ENCODE measurements around the gene JAG2. TPM values are rescaled to one million over a fixed set of nuclear protein-coding genes. Genes with fewer than 3 reads are reported as not detected.
A peak's percentile ranks its signal among the peaks of the same experiment; 100 is the strongest.

The JAG2 gene
- total and polyA plus RNA-seq, 2 of the 13 experiments (the other 11 are each of a cell fraction or from before 2014, with no cell fraction given): 0.04 to 0.16 TPM

DNA sequence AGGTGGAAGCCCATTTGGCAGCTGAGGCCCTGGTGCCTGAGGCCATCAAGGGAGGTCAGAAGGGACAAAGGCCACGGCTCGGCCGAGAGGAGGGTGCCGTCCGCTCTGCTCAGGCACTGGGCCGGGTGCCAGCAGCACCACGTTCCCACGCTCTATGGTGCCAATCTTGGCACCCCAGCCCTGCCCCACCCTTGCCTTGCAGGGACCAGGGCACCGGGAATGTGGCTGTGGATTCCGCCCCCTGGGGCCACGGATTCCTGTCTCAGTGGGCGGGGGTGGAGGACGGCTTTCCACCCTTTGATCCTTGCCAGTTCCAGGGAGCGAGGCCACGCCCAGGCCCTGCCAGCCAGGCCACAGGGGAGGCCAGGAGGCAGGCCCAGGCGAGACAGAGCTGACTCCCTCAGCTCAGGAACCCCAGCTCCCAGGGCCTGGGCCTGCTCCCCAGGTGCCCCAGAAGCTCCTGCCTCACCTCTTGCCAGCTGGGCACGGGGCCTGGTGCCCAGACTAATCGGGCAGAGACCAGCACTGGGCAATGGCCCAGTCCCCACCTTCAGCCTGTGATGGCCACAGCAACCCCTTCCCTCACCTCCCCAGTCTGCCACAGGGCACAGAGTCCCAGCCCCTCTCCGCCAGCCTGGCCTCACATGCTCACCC, 76.9 kb downstream of the JAG2 start (continued):
- TF ChIP-seq PAXIP1 (CRISPR knock-in tag; conservative IDR thresholded peaks at IDR 0.05) (peak; percentile 58), LCORL (IDR thresholded peaks at IDR 0.05) (no peak), LCORL (CRISPR knock-in tag; IDR thresholded peaks at IDR 0.05) (peak; percentile 58; the same call in 1 of the 2 replicates), ZNF674 (CRISPR knock-in tag; IDR thresholded peaks at IDR 0.05; ENCODE audit: low read depth) (no peak), ZFY (CRISPR knock-in tag; IDR thresholded peaks at IDR 0.05) (peak; percentile 56), NFE2 (CRISPR knock-in tag; IDR thresholded peaks at IDR 0.05) (no peak), ZNF331 (CRISPR knock-in tag; IDR thresholded peaks at IDR 0.05) (0 out of 2 replicates have a peak, but pooled peaks have one; percentile 28), POLR2G (IDR thresholded peaks at IDR 0.05; ENCODE audit: low read depth, low read length) (0 out of 2 replicates have a peak, but pooled peaks have one; percentile 27), KDM5B (CRISPR knock-in tag; IDR thresholded peaks at IDR 0.05; ENCODE audit: borderline replicate concordance) (no peak), DMAP1 (CRISPR knock-in tag; IDR thresholded peaks at IDR 0.05) (peak; percentile 26; the same call in 1 of the 2 replicates), ZNF775 (CRISPR knock-in tag; IDR thresholded peaks at IDR 0.05; ENCODE audit: borderline replicate concordance) (no peak), HNRNPL (IDR thresholded peaks at IDR 0.05; ENCODE audit: low read depth, low read length) (peak; percentile 100), HNF4G (IDR thresholded peaks at IDR 0.05; ENCODE audit: borderline replicate concordance, low read depth, low read length) (0 out of 2 replicates have a peak, but pooled peaks have one; percentile 10), HNF4G (CRISPR knock-in tag; IDR thresholded peaks at IDR 0.05; ENCODE audit: borderline replicate concordance, low read depth) (0 out of 2 replicates have a peak, but pooled peaks have one; percentile 64), ZFX (CRISPR knock-in tag; IDR thresholded peaks at IDR 0.05; ENCODE audit: low read depth) (peak; percentile 58; the same call in 1 of the 2 replicates), GATAD2A (CRISPR knock-in tag; IDR thresholded peaks at IDR 0.05) (peak; percentile 67), ZNF446 (CRISPR knock-in tag; IDR thresholded peaks at IDR 0.05) (no peak), MED13 (CRISPR knock-in tag; IDR thresholded peaks at IDR 0.05) (no peak)
- TF ChIP-seq, protein P1, sequence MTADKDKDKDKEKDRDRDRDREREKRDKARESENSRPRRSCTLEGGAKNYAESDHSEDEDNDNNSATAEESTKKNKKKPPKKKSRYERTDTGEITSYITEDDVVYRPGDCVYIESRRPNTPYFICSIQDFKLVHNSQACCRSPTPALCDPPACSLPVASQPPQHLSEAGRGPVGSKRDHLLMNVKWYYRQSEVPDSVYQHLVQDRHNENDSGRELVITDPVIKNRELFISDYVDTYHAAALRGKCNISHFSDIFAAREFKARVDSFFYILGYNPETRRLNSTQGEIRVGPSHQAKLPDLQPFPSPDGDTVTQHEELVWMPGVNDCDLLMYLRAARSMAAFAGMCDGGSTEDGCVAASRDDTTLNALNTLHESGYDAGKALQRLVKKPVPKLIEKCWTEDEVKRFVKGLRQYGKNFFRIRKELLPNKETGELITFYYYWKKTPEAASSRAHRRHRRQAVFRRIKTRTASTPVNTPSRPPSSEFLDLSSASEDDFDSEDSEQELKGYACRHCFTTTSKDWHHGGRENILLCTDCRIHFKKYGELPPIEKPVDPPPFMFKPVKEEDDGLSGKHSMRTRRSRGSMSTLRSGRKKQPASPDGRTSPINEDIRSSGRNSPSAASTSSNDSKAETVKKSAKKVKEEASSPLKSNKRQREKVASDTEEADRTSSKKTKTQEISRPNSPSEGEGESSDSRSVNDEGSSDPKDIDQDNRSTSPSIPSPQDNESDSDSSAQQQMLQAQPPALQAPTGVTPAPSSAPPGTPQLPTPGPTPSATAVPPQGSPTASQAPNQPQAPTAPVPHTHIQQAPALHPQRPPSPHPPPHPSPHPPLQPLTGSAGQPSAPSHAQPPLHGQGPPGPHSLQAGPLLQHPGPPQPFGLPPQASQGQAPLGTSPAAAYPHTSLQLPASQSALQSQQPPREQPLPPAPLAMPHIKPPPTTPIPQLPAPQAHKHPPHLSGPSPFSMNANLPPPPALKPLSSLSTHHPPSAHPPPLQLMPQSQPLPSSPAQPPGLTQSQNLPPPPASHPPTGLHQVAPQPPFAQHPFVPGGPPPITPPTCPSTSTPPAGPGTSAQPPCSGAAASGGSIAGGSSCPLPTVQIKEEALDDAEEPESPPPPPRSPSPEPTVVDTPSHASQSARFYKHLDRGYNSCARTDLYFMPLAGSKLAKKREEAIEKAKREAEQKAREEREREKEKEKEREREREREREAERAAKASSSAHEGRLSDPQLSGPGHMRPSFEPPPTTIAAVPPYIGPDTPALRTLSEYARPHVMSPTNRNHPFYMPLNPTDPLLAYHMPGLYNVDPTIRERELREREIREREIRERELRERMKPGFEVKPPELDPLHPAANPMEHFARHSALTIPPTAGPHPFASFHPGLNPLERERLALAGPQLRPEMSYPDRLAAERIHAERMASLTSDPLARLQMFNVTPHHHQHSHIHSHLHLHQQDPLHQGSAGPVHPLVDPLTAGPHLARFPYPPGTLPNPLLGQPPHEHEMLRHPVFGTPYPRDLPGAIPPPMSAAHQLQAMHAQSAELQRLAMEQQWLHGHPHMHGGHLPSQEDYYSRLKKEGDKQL (CRISPR knock-in tag; IDR thresholded peaks at IDR 0.05; ENCODE audit: low read depth): peak; percentile 26; the same call in 1 of the 2 replicates
- TF ChIP-seq, protein P2, sequence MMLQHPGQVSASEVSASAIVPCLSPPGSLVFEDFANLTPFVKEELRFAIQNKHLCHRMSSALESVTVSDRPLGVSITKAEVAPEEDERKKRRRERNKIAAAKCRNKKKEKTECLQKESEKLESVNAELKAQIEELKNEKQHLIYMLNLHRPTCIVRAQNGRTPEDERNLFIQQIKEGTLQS (CRISPR knock-in tag; IDR thresholded peaks at IDR 0.05): no peak
- TF ChIP-seq, protein P3, sequence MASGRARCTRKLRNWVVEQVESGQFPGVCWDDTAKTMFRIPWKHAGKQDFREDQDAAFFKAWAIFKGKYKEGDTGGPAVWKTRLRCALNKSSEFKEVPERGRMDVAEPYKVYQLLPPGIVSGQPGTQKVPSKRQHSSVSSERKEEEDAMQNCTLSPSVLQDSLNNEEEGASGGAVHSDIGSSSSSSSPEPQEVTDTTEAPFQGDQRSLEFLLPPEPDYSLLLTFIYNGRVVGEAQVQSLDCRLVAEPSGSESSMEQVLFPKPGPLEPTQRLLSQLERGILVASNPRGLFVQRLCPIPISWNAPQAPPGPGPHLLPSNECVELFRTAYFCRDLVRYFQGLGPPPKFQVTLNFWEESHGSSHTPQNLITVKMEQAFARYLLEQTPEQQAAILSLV (CRISPR knock-in tag; IDR thresholded peaks at IDR 0.05; ENCODE audit: borderline replicate concordance): no peak
